ENCODE measurements around the gene IL37.

DNA sequence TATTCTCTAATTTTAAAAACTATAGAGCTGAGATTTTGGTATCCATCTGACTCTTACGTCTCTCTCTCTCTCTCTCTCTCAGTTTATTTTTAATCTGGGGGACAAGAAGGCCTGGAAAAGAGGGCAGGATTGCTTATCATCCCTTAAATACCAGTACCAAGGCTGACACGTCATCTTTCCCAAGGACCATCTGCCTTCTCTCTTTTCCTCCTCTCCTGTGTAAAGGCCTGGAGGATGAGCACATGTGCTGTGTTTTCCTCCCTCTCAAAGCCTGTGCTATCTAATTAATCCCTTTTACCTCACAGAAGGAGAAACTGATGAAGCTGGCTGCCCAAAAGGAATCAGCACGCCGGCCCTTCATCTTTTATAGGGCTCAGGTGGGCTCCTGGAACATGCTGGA lies 7.3 kb downstream of the IL37 start:
- TF ChIP-seq, protein P1, sequence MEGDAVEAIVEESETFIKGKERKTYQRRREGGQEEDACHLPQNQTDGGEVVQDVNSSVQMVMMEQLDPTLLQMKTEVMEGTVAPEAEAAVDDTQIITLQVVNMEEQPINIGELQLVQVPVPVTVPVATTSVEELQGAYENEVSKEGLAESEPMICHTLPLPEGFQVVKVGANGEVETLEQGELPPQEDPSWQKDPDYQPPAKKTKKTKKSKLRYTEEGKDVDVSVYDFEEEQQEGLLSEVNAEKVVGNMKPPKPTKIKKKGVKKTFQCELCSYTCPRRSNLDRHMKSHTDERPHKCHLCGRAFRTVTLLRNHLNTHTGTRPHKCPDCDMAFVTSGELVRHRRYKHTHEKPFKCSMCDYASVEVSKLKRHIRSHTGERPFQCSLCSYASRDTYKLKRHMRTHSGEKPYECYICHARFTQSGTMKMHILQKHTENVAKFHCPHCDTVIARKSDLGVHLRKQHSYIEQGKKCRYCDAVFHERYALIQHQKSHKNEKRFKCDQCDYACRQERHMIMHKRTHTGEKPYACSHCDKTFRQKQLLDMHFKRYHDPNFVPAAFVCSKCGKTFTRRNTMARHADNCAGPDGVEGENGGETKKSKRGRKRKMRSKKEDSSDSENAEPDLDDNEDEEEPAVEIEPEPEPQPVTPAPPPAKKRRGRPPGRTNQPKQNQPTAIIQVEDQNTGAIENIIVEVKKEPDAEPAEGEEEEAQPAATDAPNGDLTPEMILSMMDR (conservative IDR thresholded peaks at IDR 0.05; ENCODE audit: low read depth, low read length) = no peak
- no peak for TF ChIP-seq EZH2phosphoT487 (IDR thresholded peaks at IDR 0.05; ENCODE audit: borderline replicate concordance, low read length)

All from PC-3 (cell line).